DND-41 (cell line): ENCODE measurements around the gene ERC2.

Experiments used
- EZH2 ChIP-seq: IDR thresholded peaks from 3 replicates; pipeline ENCODE4 v1.6.1; 2012; ENCODE audit warnings: borderline replicate concordance, low read depth, mild to moderate bottlenecking, moderate library complexity, low read length, inconsistent platforms; ENCODE audit not compliant: severe bottlenecking
- TF ChIP-seq, protein P1 (sequence below): IDR thresholded peaks from 2 replicates; pipeline ENCODE4 v1.5.1; 2012; ENCODE audit warnings: borderline replicate concordance, low read length, moderate library complexity, mild to moderate bottlenecking; ENCODE audit not compliant: poor library complexity, severe bottlenecking; ENCODE audit errors: extremely low read depth

DNA sequence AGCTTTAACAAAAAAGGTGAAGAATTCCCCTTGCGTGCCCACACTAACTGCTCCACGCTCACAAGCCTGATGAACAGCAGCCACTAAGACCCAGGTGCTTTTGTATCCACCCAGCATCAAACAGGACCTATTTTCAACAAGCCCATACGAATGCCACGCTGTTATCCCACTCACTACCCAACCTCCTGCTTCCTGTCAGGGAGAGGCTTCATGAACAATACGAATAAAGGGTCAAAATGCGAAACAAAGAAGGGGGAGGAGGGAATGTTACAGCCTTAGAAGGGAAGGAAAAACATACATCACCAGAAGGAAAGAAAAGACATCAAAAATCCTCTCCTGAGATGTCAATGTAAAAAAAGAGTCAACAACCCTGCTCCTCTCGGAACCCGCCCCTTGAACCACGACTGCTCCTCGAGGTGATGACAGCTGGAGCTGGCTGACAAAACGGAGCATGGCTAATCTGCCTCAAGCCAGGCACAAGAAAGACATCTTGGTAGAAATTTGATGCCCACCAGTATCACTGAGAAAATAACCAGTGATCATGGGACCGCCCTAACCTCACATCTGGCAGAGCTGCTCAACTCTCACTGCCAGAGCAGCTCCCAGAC, 9.7 kb downstream of the ERC2 start:
- TF ChIP-seq, protein P1, sequence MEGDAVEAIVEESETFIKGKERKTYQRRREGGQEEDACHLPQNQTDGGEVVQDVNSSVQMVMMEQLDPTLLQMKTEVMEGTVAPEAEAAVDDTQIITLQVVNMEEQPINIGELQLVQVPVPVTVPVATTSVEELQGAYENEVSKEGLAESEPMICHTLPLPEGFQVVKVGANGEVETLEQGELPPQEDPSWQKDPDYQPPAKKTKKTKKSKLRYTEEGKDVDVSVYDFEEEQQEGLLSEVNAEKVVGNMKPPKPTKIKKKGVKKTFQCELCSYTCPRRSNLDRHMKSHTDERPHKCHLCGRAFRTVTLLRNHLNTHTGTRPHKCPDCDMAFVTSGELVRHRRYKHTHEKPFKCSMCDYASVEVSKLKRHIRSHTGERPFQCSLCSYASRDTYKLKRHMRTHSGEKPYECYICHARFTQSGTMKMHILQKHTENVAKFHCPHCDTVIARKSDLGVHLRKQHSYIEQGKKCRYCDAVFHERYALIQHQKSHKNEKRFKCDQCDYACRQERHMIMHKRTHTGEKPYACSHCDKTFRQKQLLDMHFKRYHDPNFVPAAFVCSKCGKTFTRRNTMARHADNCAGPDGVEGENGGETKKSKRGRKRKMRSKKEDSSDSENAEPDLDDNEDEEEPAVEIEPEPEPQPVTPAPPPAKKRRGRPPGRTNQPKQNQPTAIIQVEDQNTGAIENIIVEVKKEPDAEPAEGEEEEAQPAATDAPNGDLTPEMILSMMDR: no peak
- TF ChIP-seq EZH2: no peak
